Upper lobe of right lung (tissue), 1 donor: ENCODE data around the gene HOXB4. TPM values are rescaled to one million over a fixed set of nuclear protein-coding genes. Genes with fewer than 3 reads are reported as not detected.
A peak's percentile ranks its signal among the peaks of the same experiment; 100 is the strongest.

Experiments
- ATAC-seq: fragments of 200-7000 bp; cut with Tn5 transposase; one replicate; pipeline ENCODE4 v1.9.1; 2020; ENCODE audit warnings: mild to moderate bottlenecking, moderate library complexity
- DNase-seq: peaks from one replicate; pipeline ENCODE4 v3.0.0-alpha.2; 2020
- H3K27ac ChIP-seq: fragments of 200-600 bp; one replicate; pipeline ENCODE4 v1.8.0; 2022
- H3K27me3 ChIP-seq: fragments of 200-600 bp; one replicate; pipeline ENCODE4 v1.8.0; 2022; ENCODE audit warnings: mild to moderate bottlenecking
- H3K36me3 ChIP-seq: fragments of 200-600 bp; one replicate; pipeline ENCODE4 v1.8.0; 2022
- H3K4me1 ChIP-seq: fragments of 200-600 bp; one replicate; pipeline ENCODE4 v1.8.0; 2022
- H3K4me3 ChIP-seq: fragments of 200-600 bp; one replicate; pipeline ENCODE4 v1.8.0; 2022; ENCODE audit warnings: mild to moderate bottlenecking
- H3K9me3 ChIP-seq: fragments of 200-600 bp; one replicate; pipeline ENCODE4 v1.8.0; 2022
- intact Hi-C: fragments of 100-400 bp; cut with DNase I; formaldehyde crosslinking; loops from one replicate; pipeline ENCODE4 v1.11.0; 2022
- total RNA-seq: library from RNA; stranded (reverse); fragmentation: NEBNext Ultra II Directional; extraction: Animal tissue kit (Norgen Biotek cat#: 25700); gene quantifications from one replicate; pipeline ENCODE4 v1.2.1, GENCODE V29; 2021
- TF ChIP-seq, protein P1 (sequence below): fragments of 200-600 bp; IDR thresholded peaks from one replicate; pipeline ENCODE4 v1.8.0; 2022; ENCODE audit warnings: antibody characterized with exemption
- donor health status: DM: no; HTN: yes; CAD: no; lungs with severe emphysema.

The HOXB4 gene
- total RNA-seq, 1 donor from 2014 or later: 4.9 TPM

DNA sequence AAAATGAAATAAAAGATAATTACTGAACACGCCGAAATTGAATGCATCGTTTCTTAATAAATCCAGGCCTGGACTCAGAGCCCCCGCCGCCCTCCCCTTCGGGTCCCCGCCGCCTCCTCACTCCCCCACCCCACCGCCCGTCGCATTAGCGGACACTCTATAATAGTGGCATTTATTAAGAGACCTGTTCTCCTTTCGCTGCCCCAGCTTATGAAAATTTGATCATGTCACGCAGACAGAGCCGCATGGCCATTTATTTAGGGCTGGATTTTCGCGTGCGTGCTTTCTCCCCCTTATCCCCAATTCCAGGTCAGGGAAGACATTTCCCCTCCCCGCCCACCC, 27.0 kb downstream of the HOXB4 start:
- intact Hi-C loops: no loop called here

GRCh38 chr17:48550502-48551213, 27.5 kb downstream of the HOXB4 start:
- peaks cover under 1% of the 10 kb centered on the region for H3K4me1 ChIP-seq
- H3K27me3 ChIP-seq: peaks cover 45% of the 10 kb centered on the region
- no peaks in the 10 kb centered on the region for H3K36me3 ChIP-seq
- ATAC-seq (no peak), DNase-seq (no peak)
- TF ChIP-seq, protein P1, sequence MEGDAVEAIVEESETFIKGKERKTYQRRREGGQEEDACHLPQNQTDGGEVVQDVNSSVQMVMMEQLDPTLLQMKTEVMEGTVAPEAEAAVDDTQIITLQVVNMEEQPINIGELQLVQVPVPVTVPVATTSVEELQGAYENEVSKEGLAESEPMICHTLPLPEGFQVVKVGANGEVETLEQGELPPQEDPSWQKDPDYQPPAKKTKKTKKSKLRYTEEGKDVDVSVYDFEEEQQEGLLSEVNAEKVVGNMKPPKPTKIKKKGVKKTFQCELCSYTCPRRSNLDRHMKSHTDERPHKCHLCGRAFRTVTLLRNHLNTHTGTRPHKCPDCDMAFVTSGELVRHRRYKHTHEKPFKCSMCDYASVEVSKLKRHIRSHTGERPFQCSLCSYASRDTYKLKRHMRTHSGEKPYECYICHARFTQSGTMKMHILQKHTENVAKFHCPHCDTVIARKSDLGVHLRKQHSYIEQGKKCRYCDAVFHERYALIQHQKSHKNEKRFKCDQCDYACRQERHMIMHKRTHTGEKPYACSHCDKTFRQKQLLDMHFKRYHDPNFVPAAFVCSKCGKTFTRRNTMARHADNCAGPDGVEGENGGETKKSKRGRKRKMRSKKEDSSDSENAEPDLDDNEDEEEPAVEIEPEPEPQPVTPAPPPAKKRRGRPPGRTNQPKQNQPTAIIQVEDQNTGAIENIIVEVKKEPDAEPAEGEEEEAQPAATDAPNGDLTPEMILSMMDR: no peak
- intact Hi-C loops: no loop called here
- no peaks in the 10 kb centered on the region for H3K9me3 ChIP-seq
- no peak overlapping the region for H3K4me3 ChIP-seq
- H3K27ac ChIP-seq: peak overlapping the region; percentile 66

More for the DNA sequence above, 27.0 kb downstream of the HOXB4 start:
- Histone ChIP-seq H3K4me3 (no peak overlapping the region), H3K36me3 (no peaks in the 10 kb centered on the region), H3K9me3 (no peaks in the 10 kb centered on the region), H3K27me3 (peaks cover 43% of the 10 kb centered on the region), H3K4me1 (peaks cover 2% of the 10 kb centered on the region), H3K27ac (peak overlapping the region; percentile 55)
- DNase-seq (peak; percentile 25), ATAC-seq (no peak)
- TF ChIP-seq, protein P1: no peak

- Histone ChIP-seq H3K27me3 (peaks cover 52% of the 10 kb centered on the region), H3K36me3 (no peaks in the 10 kb centered on the region), H3K4me1 (peaks cover 7% of the 10 kb centered on the region), H3K27ac (peak overlapping the region; percentile 66), H3K4me3 (no peak overlapping the region), H3K9me3 (no peaks in the 10 kb centered on the region)
- no peak for DNase-seq
- no peak for ATAC-seq
- intact Hi-C loops: no loop called here
- TF ChIP-seq, protein P1: no peak
Measured at GRCh38 chr17:48549914-48550501, 28.1 kb downstream of the HOXB4 start.

DNA sequence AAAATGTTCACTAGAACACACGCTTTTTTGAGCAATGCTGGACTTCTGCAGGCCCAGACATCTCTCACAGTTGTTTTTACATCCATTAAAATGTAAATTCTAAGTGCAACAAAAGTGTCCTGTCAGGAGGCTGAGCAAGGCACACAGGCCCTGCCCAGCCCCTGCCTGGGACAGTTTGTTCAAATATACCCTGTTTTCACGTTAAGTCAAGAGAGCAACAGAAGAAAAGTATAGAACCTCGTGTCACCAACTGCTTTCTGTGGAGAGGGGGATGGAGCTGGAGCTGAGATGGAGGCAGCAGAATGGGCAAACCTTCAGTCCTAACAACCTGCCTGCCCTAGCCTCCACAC, 28.9 kb downstream of the HOXB4 start:
- Histone ChIP-seq H3K9me3 (no peaks in the 10 kb centered on the region), H3K36me3 (no peaks in the 10 kb centered on the region), H3K4me1 (peaks cover 8% of the 10 kb centered on the region), H3K4me3 (no peak overlapping the region), H3K27ac (peak overlapping the region; percentile 66), H3K27me3 (peaks cover 50% of the 10 kb centered on the region)
- ATAC-seq (no peak), DNase-seq (no peak)
- intact Hi-C loops: no loop called here
- TF ChIP-seq, protein P1: no peak

DNA sequence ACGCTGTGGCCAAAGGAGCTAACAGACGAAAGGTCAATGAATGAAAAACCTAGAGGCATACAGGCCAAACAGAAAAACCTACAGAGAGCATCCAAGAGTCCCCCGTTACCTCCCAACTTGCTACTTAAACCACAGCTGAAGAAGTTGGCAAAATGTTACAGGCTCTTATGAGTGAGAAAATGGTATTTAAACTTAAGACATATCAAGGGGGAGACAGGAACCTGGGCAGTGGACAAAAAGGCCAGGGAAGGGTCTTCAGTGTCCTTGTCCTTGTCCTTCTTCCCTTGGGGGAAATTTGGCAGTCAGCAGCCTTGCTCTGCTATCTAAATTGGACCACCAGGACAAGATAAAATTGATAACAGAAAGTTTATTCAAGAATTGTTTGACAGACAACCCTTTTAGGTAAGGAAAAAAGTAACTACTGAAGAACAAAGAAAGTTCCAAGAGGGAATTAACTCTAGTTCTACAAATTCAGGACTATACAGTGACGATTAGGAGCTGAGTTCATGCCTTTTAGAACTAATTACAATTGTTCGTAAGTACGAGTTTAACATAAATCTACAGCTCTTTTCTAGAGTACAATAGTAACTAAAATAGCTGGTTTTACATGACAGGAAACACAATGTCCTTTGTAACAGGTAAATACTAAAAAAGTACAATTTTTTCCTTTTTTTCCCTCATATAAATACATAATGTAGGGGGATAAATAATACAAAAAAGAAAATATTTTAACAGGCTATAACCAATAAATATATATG, 29.4 kb downstream of the HOXB4 start:
- Histone ChIP-seq H3K4me3 (no peak overlapping the region), H3K27ac (peak overlapping the region; percentile 66), H3K4me1 (peaks cover 8% of the 10 kb centered on the region), H3K27me3 (peaks cover 50% of the 10 kb centered on the region), H3K36me3 (no peaks in the 10 kb centered on the region), H3K9me3 (no peaks in the 10 kb centered on the region)
- TF ChIP-seq, protein P1: no peak
- intact Hi-C loops: no loop called here
- ATAC-seq (no peak), DNase-seq (no peak)
